ENCODE results near the gene TSPAN3. TPM values are rescaled to one million over a fixed set of nuclear protein-coding genes. Genes with fewer than 3 reads are reported as not detected.

TSPAN3 gene
- total RNA-seq, 2 experiments from 2014 or later: 14.7 to 15.5 TPM

- no peak for ATAC-seq (ENCODE audit: poor library complexity)
- Histone ChIP-seq H3K9me3 (ENCODE audit: control insufficient read depth in 1 of 2, insufficient read depth in 1 of 2, low read length in 2 of 2) (peaks cover 0 to 11% of the 10 kb centered on the region in 2 experiments), H3K27me3 (ENCODE audit: control insufficient read depth in 1 of 2, insufficient read depth in 2 of 2, low read length in 2 of 2) (no peaks in the 10 kb centered on the region), H3K4me1 (ENCODE audit: insufficient read depth, low read length) (no peaks in the 10 kb centered on the region), H3K36me3 (ENCODE audit: insufficient read depth, low read length) (peaks cover 18% of the 10 kb centered on the region), H3K27ac (ENCODE audit: low read depth in 1 of 2, low read length in 2 of 2) (no peak overlapping the region), H3K4me3 (ENCODE audit: low read length) (no peak overlapping the region)
- Mint-ChIP-seq H3K4me3 (no peak overlapping the region), H3K27me3 (no peaks in the 10 kb centered on the region), H3K36me3 (ENCODE audit: low read depth) (peaks cover 37% of the 10 kb centered on the region), H3K4me1 (ENCODE audit: low read depth) (no peaks in the 10 kb centered on the region), H3K9me3 (no peaks in the 10 kb centered on the region), H3K27ac (no peak overlapping the region)
- intact Hi-C loops (cut with DNase I, micrococcal nuclease): no loop called here
- CTCF ChIA-PET: interaction anchor here (1.0 to 1.9 kb wide), 2 partner anchors 8 to 11 kb away, joined by 3 to 7 read pairs; no protein-coding TSS in a partner anchor
- no peak for DNase-seq
- TF ChIP-seq CTCF (IDR thresholded peaks at IDR 0.05): no peak
- POLR2A ChIA-PET: no interaction called here
Measured at GRCh38 chr15:77045985-77046384, 24.9 kb downstream of the TSPAN3 start.

GRCh38 chr15:77044228-77045042 is 26.5 kb downstream of the TSPAN3 start:
- ATAC-seq (ENCODE audit: poor library complexity) (no peak), DNase-seq (peak in 1 of 14 experiments; percentile 1)
- Mint-ChIP-seq H3K4me1 (ENCODE audit: low read depth) (no peaks in the 10 kb centered on the region), H3K4me3 (no peak overlapping the region), H3K27me3 (no peaks in the 10 kb centered on the region), H3K36me3 (ENCODE audit: low read depth) (peaks cover 46% of the 10 kb centered on the region), H3K9me3 (no peaks in the 10 kb centered on the region), H3K27ac (peak overlapping the region; percentile 52)
- Histone ChIP-seq H3K4me1 (ENCODE audit: insufficient read depth, low read length) (no peaks in the 10 kb centered on the region), H3K9me3 (ENCODE audit: control insufficient read depth in 1 of 2, insufficient read depth in 1 of 2, low read length in 2 of 2) (peaks cover 0 to 21% of the 10 kb centered on the region in 2 experiments), H3K4me3 (ENCODE audit: low read length) (no peak overlapping the region), H3K27ac (ENCODE audit: low read depth in 1 of 2, low read length in 2 of 2) (no peak overlapping the region), H3K27me3 (ENCODE audit: control insufficient read depth in 1 of 2, insufficient read depth in 2 of 2, low read length in 2 of 2) (no peaks in the 10 kb centered on the region), H3K36me3 (ENCODE audit: insufficient read depth, low read length) (peaks cover 18% of the 10 kb centered on the region)
- POLR2A ChIA-PET: no interaction called here
- TF ChIP-seq CTCF (IDR thresholded peaks at IDR 0.05): no peak
- intact Hi-C loops (cut with DNase I, micrococcal nuclease): no loop called here
- CTCF ChIA-PET: interaction anchor here (1.9 kb wide), 1 partner anchor 9 kb away, joined by 7 read pairs; no protein-coding TSS in a partner anchor

GRCh38 chr15:77042955-77043920 is 27.7 kb downstream of the TSPAN3 start:
- Mint-ChIP-seq H3K27me3 (no peaks in the 10 kb centered on the region), H3K36me3 (ENCODE audit: low read depth) (peaks cover 50% of the 10 kb centered on the region), H3K4me1 (ENCODE audit: low read depth) (peaks cover 8% of the 10 kb centered on the region), H3K9me3 (no peaks in the 10 kb centered on the region), H3K4me3 (no peak overlapping the region), H3K27ac (no peak overlapping the region)
- Histone ChIP-seq H3K27me3 (ENCODE audit: control insufficient read depth in 1 of 2, insufficient read depth in 2 of 2, low read length in 2 of 2) (no peaks in the 10 kb centered on the region), H3K4me3 (ENCODE audit: low read length) (no peak overlapping the region), H3K36me3 (ENCODE audit: insufficient read depth, low read length) (peaks cover 18% of the 10 kb centered on the region), H3K27ac (ENCODE audit: low read depth in 1 of 2, low read length in 2 of 2) (no peak overlapping the region), H3K4me1 (ENCODE audit: insufficient read depth, low read length) (no peaks in the 10 kb centered on the region), H3K9me3 (ENCODE audit: control insufficient read depth in 1 of 2, insufficient read depth in 1 of 2, low read length in 2 of 2) (peaks cover 0 to 32% of the 10 kb centered on the region in 2 experiments)
- ChIA-PET CTCF (no interaction called here), POLR2A (no interaction called here)
- TF ChIP-seq CTCF (IDR thresholded peaks at IDR 0.05): no peak
- ATAC-seq (ENCODE audit: poor library complexity): no peak
- DNase-seq: peak in 1 of 14 experiments; percentile 1
- intact Hi-C loops (cut with DNase I, micrococcal nuclease): no loop called here
